GM12878 (cell line): ENCODE measurements around the gene TRIM4. TPM values are rescaled to one million over a fixed set of nuclear protein-coding genes. Genes with fewer than 3 reads are reported as not detected.

Source experiments
- ATAC-seq: fragments of 200-7000 bp; cut with Tn5 transposase; 3 replicates; pipeline ENCODE4 v1.9.1; 2020; ENCODE audit warnings: mild to moderate bottlenecking, moderate library complexity
- BruUV-seq: library from RNA; stranded (reverse); fragments of 400-500 nt; replicated peaks from 2 replicates; lab custom pipeline; 2021; lab: Mats Ljungman, UMichigan
- CTCF ChIA-PET: fragments of 300-600 bp; sonication (Branson Sonifier 250); formaldehyde crosslinking; extraction: SDS; loops from one replicate; lab custom pipeline; 2021; ENCODE audit warnings: inconsistent platforms; lab: Yijun Ruan, JAX
- POLR2A ChIA-PET: fragments of 350-600 bp; formaldehyde crosslinking; extraction: SDS; loops from one replicate; lab custom pipeline; 2021; ENCODE audit warnings: inconsistent platforms; lab: Charles Lee
- RAD21 ChIA-PET: fragments of 300-600 bp; sonication (Branson Sonifier 250); formaldehyde crosslinking; loops from one replicate; lab custom pipeline; 2023; ENCODE audit warnings: antibody characterized with exemption; ENCODE audit not compliant: unreplicated experiment; lab: Charles Lee
- SMC1A ChIA-PET: fragments of 300-600 bp; sonication (Branson Sonifier 250); formaldehyde crosslinking; loops from one replicate; lab custom pipeline; 2023; ENCODE audit not compliant: unreplicated experiment, uncharacterized antibody; lab: Charles Lee
- DNase-seq: peaks from one replicate; pipeline ENCODE4 v3.0.0-alpha.2; 2011; ENCODE audit warnings: low read depth, low spot score
- FAIRE-seq: peaks from 3 replicates; lab custom pipeline; 2011; peaks lifted over from hg19 to GRCh38; lab: Jason Lieb, UNC
- H2AFZ ChIP-seq: 2 replicates; pipeline ENCODE4 v1.6.0; 2011; ENCODE audit warnings: low read depth, low read length, control low read depth; ENCODE audit not compliant: control insufficient read depth
- H3K27ac ChIP-seq: 2 replicates; pipeline ENCODE4 v1.5.1; 2011; ENCODE audit warnings: control low read depth; ENCODE audit not compliant: control insufficient read depth, insufficient read depth
- H3K27me3 ChIP-seq, 2 experiments: replicated peaks in 1 of 2; 2 replicates each; pipeline versions ENCODE4 v1.6.0 to v1.6.1; 2011; ENCODE audit warnings: low read length in 1 of 2; ENCODE audit not compliant: control insufficient read depth in 2 of 2, insufficient read depth in 2 of 2
- H3K36me3 ChIP-seq, 2 experiments: 2 replicates each; pipeline ENCODE4 v1.5.1; 2011; ENCODE audit warnings: low read length in 1 of 2; ENCODE audit not compliant: control insufficient read depth in 2 of 2, insufficient read depth in 2 of 2
- H3K4me1 ChIP-seq: 2 replicates; pipeline ENCODE4 v1.6.1; 2011; ENCODE audit warnings: mild to moderate bottlenecking, low read length, moderate library complexity, mixed read lengths; ENCODE audit not compliant: control insufficient read depth, insufficient read depth
- H3K4me2 ChIP-seq: 2 replicates; pipeline ENCODE4 v1.6.0; 2011; ENCODE audit warnings: control low read depth; ENCODE audit not compliant: control insufficient read depth, insufficient read depth
- H3K4me3 ChIP-seq: fragments of 200-600 bp; sonication (generic); 2 replicates; pipeline ENCODE4 v1.5.1; 2016
- H3K79me2 ChIP-seq: 2 replicates; pipeline ENCODE4 v1.6.0; 2011; ENCODE audit warnings: low read length; ENCODE audit not compliant: control insufficient read depth, insufficient read depth
- H3K9ac ChIP-seq: 2 replicates; pipeline ENCODE4 v1.8.0; 2011; ENCODE audit warnings: low read length, control low read depth, mixed read lengths; ENCODE audit not compliant: control insufficient read depth, insufficient read depth
- H3K9me3 ChIP-seq: replicated peaks from 3 replicates; pipeline ENCODE4 v1.5.1; 2011; ENCODE audit warnings: mild to moderate bottlenecking, low read length; ENCODE audit not compliant: control insufficient read depth, insufficient read depth
- H4K20me1 ChIP-seq: 2 replicates; pipeline ENCODE4 v1.6.0; 2011; ENCODE audit not compliant: control insufficient read depth, insufficient read depth
- CBX5 ChIP-seq: sonication (generic); IDR thresholded peaks from 2 replicates; pipeline ENCODE4 v1.6.1; 2016; ENCODE audit warnings: low read depth, moderate library complexity, mild to moderate bottlenecking, inconsistent platforms
- ZBTB40 ChIP-seq: fragments of 450-650 bp; IDR thresholded peaks from 2 replicates; pipeline ENCODE4 v1.6.1; 2016; ENCODE audit warnings: mild to moderate bottlenecking, moderate library complexity, borderline replicate concordance
- WGBS: methylation state at CpG from one replicate; pipeline ENCODE4 v1.1.6; 2016; ENCODE audit warnings: low lambda C conversion rate; ENCODE audit not compliant: insufficient replicate concordance, insufficient coverage; ENCODE audit errors: missing lambda C conversion rate; 5-methylcytosine and 5-hydroxymethylcytosine counted together
- in situ Hi-C: fragments of 300-500 bp; cut with MboI; formaldehyde crosslinking; loops from 9 replicates; pipeline ENCODE4 v1.14.3; 2018; ENCODE audit warnings: mixed read lengths
- intact Hi-C: fragments of 100-400 bp; cut with micrococcal nuclease; formaldehyde crosslinking; loops from one replicate; pipeline ENCODE4 v1.14.2; 2022; ENCODE audit not compliant: unreplicated experiment
- polyA plus RNA-seq, 11 experiments: library from polyadenylated mRNA; depleted of rRNA in 4 of 11; unstranded in 6 of 11; stranded (reverse) in 5 of 11; fragments of >200 nt; fragmentation: Nextera tagmentation in 4 of 11; fragmentation: Illumina TruSeq in 1 of 11; extraction: Ambion mirVana in 4 of 11; extraction: Trizol in 1 of 11; gene quantifications; 1 replicate in 1 of 11; 2 replicates in 10 of 11; pipeline versions ENCODE4 v1.2.1 to v1.2.3, GENCODE V29; 2011 to 2016; ENCODE audit warnings: inconsistent platforms in 2 of 11, missing spikeins in 2 of 11, low read depth in 1 of 11
- total RNA-seq, 4 experiments: library from RNA; depleted of rRNA in 3 of 4; stranded (reverse); fragments of >200 nt in 3 of 4; fragmentation: Illumina TruSeq in 1 of 4; extraction: Trizol in 1 of 4; gene quantifications; 2 replicates each; pipeline versions ENCODE4 v1.2.1 to v1.2.3, GENCODE V29; 2013 to 2021

TRIM4 gene
- total and polyA plus RNA-seq, 10 of the 15 experiments (the other 5 are each of a cell fraction or from before 2014, with no cell fraction given) = 4.8 to 21.8 (median 17.9) TPM

DNA sequence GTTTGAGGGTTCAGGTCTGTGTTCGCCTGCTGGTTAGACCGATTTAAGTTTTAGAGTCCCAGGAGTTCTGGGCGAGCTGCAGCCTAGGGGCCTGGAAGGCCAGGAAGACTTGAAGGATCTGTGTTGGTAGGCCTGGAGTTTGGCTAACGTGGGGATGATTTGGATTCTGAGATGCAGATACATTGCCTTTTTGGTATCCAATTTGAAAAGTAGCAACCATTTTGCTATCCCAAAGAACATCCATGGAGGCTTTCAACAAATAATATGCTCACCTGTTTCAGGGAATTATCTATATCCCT is 433 bp upstream of the TRIM4 start:
- no peaks in the 10 kb centered on the region for H4K20me1 ChIP-seq
- peak overlapping the region; percentile 81 for H3K4me3 ChIP-seq
- H3K27me3 ChIP-seq = no peaks in the 10 kb centered on the region
- BruUV-seq = TSS peak; percentile 95
- intact Hi-C loops = loop anchor here (5.0 to 10.0 kb wide), 2 partner anchors 128 to 165 kb away; partner anchors contain the start of genes COPS6, ZNF3 and ZSCAN21
- ChIA-PET SMC1A (interaction anchor here (1.0 to 8.7 kb wide), 9 partner anchors 10 to 210 kb away, joined by 3 to 86 read pairs (median 5); no protein-coding TSS in a partner anchor), CTCF (interaction anchor here (0.7 to 9.7 kb wide), 12 partner anchors 11 to 341 kb away, joined by 3 to 178 read pairs (median 3); partner anchors contain the start of genes ZKSCAN1 and ZSCAN21), RAD21 (interaction anchor here (1.0 to 2.8 kb wide), 7 partner anchors 71 to 362 kb away, joined by 3 to 11 read pairs (median 4); partner anchors contain the start of genes AP4M1 and ZKSCAN1), POLR2A (interaction anchor here (0.7 to 3.0 kb wide), 11 partner anchors 11 to 511 kb away, joined by 3 to 14 read pairs (median 3); partner anchors contain the start of genes BUD31, MCM7, PDAP1 and ZKSCAN1)
- H3K36me3 ChIP-seq = no peaks in the 10 kb centered on the region; a peak in 2 of 4 replicates
- WGBS = 3% methylated on average over 4 of the region's 4 CpGs
- DNase-seq (no peak), FAIRE-seq (no peak), ATAC-seq (no peak)
- peak overlapping the region; percentile 89 for H2AFZ ChIP-seq
- H3K27ac ChIP-seq = peak overlapping the region; percentile 79
- H3K79me2 ChIP-seq = peaks cover 44% of the 10 kb centered on the region
- TF ChIP-seq CBX5 (no peak), ZBTB40 (peak; percentile 62; the same call in 1 of the 2 replicates)
- in situ Hi-C loops = loop anchor here (5.0 kb wide), 1 partner anchor 73 kb away; no protein-coding TSS in a partner anchor
- H3K9ac ChIP-seq = peak overlapping the region; percentile 88
- no peaks in the 10 kb centered on the region; the same call in 2 of the 3 replicates for H3K9me3 ChIP-seq
- no peaks in the 10 kb centered on the region for H3K4me1 ChIP-seq
- peak overlapping the region; percentile 90 for H3K4me2 ChIP-seq
